IMR-90 (cell line): ENCODE data around the gene HOXA3. TPM values are rescaled to one million over a fixed set of nuclear protein-coding genes. Genes with fewer than 3 reads are reported as not detected.

ENCODE experiments used
- ATAC-seq: fragments of 200-7000 bp; cut with Tn5 transposase; 2 replicates; pipeline ENCODE4 v1.9.1; 2020; ENCODE audit warnings: low read depth, mild to moderate bottlenecking, moderate library complexity
- BruUV-seq: library from RNA; stranded (reverse); fragments of 400-500 nt; replicated peaks from 2 replicates; lab custom pipeline; 2021; lab: Mats Ljungman, UMichigan
- CTCF ChIA-PET: fragments of 300-600 bp; formaldehyde crosslinking; extraction: SDS; loops from one replicate; lab custom pipeline; 2021; ENCODE audit warnings: antibody characterized with exemption; lab: Yijun Ruan, JAX
- POLR2A ChIA-PET: fragments of 300-600 bp; sonication (Branson Sonifier 250); formaldehyde crosslinking; loops from one replicate; lab custom pipeline; 2022; ENCODE audit warnings: antibody characterized with exemption; ENCODE audit not compliant: unreplicated experiment; lab: Charles Lee
- DNase-seq: peaks from one replicate; pipeline ENCODE4 v3.0.0; 2013
- H2AFZ ChIP-seq: replicated peaks from 2 replicates; pipeline ENCODE3; 2013; ENCODE audit warnings: low read length, mild to moderate bottlenecking; ENCODE audit not compliant: poor library complexity
- H2AK5ac ChIP-seq: 2 replicates; pipeline ENCODE4 v1.6.1; 2013; ENCODE audit warnings: low read depth, low read length, inconsistent platforms
- H2AK9ac ChIP-seq: replicated peaks from 2 replicates; pipeline ENCODE3; 2013; ENCODE audit warnings: mild to moderate bottlenecking, low read depth, low read length, moderate library complexity; ENCODE audit not compliant: poor library complexity
- H2BK120ac ChIP-seq: 2 replicates; pipeline ENCODE4 v1.6.1; 2013; ENCODE audit warnings: low read depth, low read length, inconsistent platforms
- H2BK15ac ChIP-seq: 3 replicates; pipeline ENCODE4 v1.6.1; 2013; ENCODE audit warnings: low read depth, low read length, inconsistent platforms
- H2BK20ac ChIP-seq: 2 replicates; pipeline ENCODE4 v1.6.1; 2013; ENCODE audit warnings: low read depth, mild to moderate bottlenecking, inconsistent platforms, low read length, moderate library complexity
- H2BK5ac ChIP-seq: 2 replicates; pipeline ENCODE4 v1.6.1; 2013; ENCODE audit warnings: mild to moderate bottlenecking, low read depth, low read length, inconsistent platforms; ENCODE audit not compliant: poor library complexity, severe bottlenecking
- H3K14ac ChIP-seq: replicated peaks from 2 replicates; pipeline ENCODE4 v1.6.1; 2013; ENCODE audit warnings: low read depth, low read length, inconsistent platforms
- H3K18ac ChIP-seq: 2 replicates; pipeline ENCODE4 v1.6.1; 2013; ENCODE audit warnings: low read depth, low read length, control low read depth
- H3K23ac ChIP-seq: 2 replicates; pipeline ENCODE4 v1.6.1; 2013; ENCODE audit warnings: low read depth, low read length, inconsistent platforms
- H3K27ac ChIP-seq: 2 replicates; pipeline ENCODE4 v1.5.1; 2013; ENCODE audit warnings: mild to moderate bottlenecking, control low read depth, low read length; ENCODE audit not compliant: insufficient read depth
- H3K27me3 ChIP-seq: 2 replicates; pipeline ENCODE4 v1.6.1; 2013; ENCODE audit warnings: low read length; ENCODE audit not compliant: control insufficient read depth, insufficient read depth
- H3K36me3 ChIP-seq: 2 replicates; pipeline ENCODE4 v1.6.1; 2013; ENCODE audit warnings: low read length, mixed read lengths; ENCODE audit not compliant: control insufficient read depth, insufficient read depth
- H3K4ac ChIP-seq: 2 replicates; pipeline ENCODE4 v1.6.1; 2013; ENCODE audit warnings: low read depth, low read length, inconsistent platforms
- H3K4me1 ChIP-seq: 2 replicates; pipeline ENCODE4 v1.6.1; 2013; ENCODE audit warnings: low read length, mixed read lengths; ENCODE audit not compliant: control insufficient read depth, insufficient read depth
- H3K4me2 ChIP-seq: 2 replicates; pipeline ENCODE4 v1.6.1; 2013; ENCODE audit warnings: low read depth, mild to moderate bottlenecking, control low read depth, low read length, moderate library complexity
- H3K4me3 ChIP-seq: 2 replicates; pipeline ENCODE4 v1.5.1; 2013; ENCODE audit warnings: low read depth, mild to moderate bottlenecking, control low read depth, low read length, moderate library complexity; ENCODE audit not compliant: insufficient read depth
- H3K56ac ChIP-seq: 2 replicates; pipeline ENCODE4 v1.6.1; 2013; ENCODE audit warnings: low read length, inconsistent platforms; ENCODE audit not compliant: insufficient read depth; ENCODE audit errors: extremely low read depth
- H3K79me1 ChIP-seq, 2 experiments: 2 replicates each; pipeline ENCODE4 v1.6.1; 2013; ENCODE audit warnings: low read length in 2 of 2, inconsistent platforms in 1 of 2, low read depth in 1 of 2
- H3K9ac ChIP-seq: 2 replicates; pipeline ENCODE4 v1.6.1; 2013; ENCODE audit warnings: low read depth, low read length, control low read depth
- H3K9me1 ChIP-seq: 2 replicates; pipeline ENCODE4 v1.6.1; 2013; ENCODE audit warnings: low read length, inconsistent platforms; ENCODE audit not compliant: insufficient read depth
- H3K9me3 ChIP-seq: 2 replicates; pipeline ENCODE4 v1.6.1; 2013; ENCODE audit warnings: low read length; ENCODE audit not compliant: control insufficient read depth, insufficient read depth
- H4K20me1 ChIP-seq: 2 replicates; pipeline ENCODE4 v1.6.1; 2013; ENCODE audit warnings: low read length, inconsistent platforms; ENCODE audit not compliant: insufficient read depth
- H4K5ac ChIP-seq: 2 replicates; pipeline ENCODE4 v1.6.1; 2013; ENCODE audit warnings: mild to moderate bottlenecking, low read depth, low read length, control low read depth
- H4K8ac ChIP-seq, 2 experiments: 2 replicates each; pipeline ENCODE4 v1.6.1; 2013; ENCODE audit warnings: low read depth in 2 of 2, low read length in 2 of 2, control low read depth in 1 of 2, inconsistent platforms in 1 of 2
- H4K91ac ChIP-seq: 2 replicates; pipeline ENCODE4 v1.6.1; 2013; ENCODE audit warnings: low read depth, low read length, inconsistent platforms; ENCODE audit not compliant: insufficient read depth
- CEBPB ChIP-seq: IDR thresholded peaks from 2 replicates; pipeline ENCODE4 v1.6.1; 2012; ENCODE audit warnings: low read depth, low read length, improper control_type of control experiment
- CHD1 ChIP-seq: IDR thresholded peaks from 2 replicates; pipeline ENCODE4 v1.6.1; 2012; ENCODE audit warnings: low read depth, low read length, improper control_type of control experiment
- RAD21 ChIP-seq: IDR thresholded peaks from 2 replicates; pipeline ENCODE4 v1.6.1; 2012; ENCODE audit warnings: low read length, improper control_type of control experiment
- WGBS, 2 experiments: methylation state at CpG; one replicate each; pipeline versions ENCODE4 v1.1.5 to v1.1.7; 2013; ENCODE audit warnings: missing lambda C conversion rate in 2 of 2; ENCODE audit not compliant: insufficient read length in 1 of 2; ENCODE audit errors: extremely low coverage in 2 of 2; 5-methylcytosine and 5-hydroxymethylcytosine counted together
- dilution Hi-C: fragments of 300-500 bp; cut with HindIII; formaldehyde crosslinking; loops from one replicate; pipeline ENCODE4 v1.14.3; 2018; ENCODE audit warnings: low sequenced_read_pairs; ENCODE audit not compliant: unreplicated experiment
- in situ Hi-C: fragments of 300-500 bp; cut with MboI; formaldehyde crosslinking; loops from 3 replicates; pipeline ENCODE4 v1.14.3; 2019; ENCODE audit warnings: low sequenced_read_pairs, inconsistent platforms, mixed read lengths
- intact Hi-C: fragments of 100-400 bp; cut with micrococcal nuclease; formaldehyde crosslinking; loops from 2 replicates; pipeline ENCODE4 v1.10.0; 2022
- polyA plus RNA-seq, 3 experiments: library from polyadenylated mRNA; depleted of rRNA; stranded (reverse); fragments of >200 nt; gene quantifications; 2 replicates each; pipeline ENCODE4 v1.2.3, GENCODE V29; 2012; ENCODE audit warnings: low replicate concordance in 1 of 3
- total RNA-seq: library from RNA; depleted of rRNA; stranded (reverse); fragments of >200 nt; gene quantifications from 2 replicates; pipeline ENCODE4 v1.2.3, GENCODE V29; 2012

The HOXA3 gene
- total and polyA plus RNA-seq, 2 of the 4 experiments (the other 2 are of a cell fraction): 0.90 to 5.4 TPM

GRCh38 chr7:27124902-27125689 is 27.3 kb downstream of the HOXA3 start:
- H3K18ac ChIP-seq: peak overlapping the region; percentile 42; the same call in 1 of the 2 replicates
- intact Hi-C loops (loop anchor here (5.0 kb wide), 1 partner anchor 923 kb away; the partner anchor contains the start of genes CBX3 and HNRNPA2B1), dilution Hi-C loops (no loop called here), in situ Hi-C loops (no loop called here)
- no peaks in the 10 kb centered on the region for H4K20me1 ChIP-seq
- H3K27ac ChIP-seq: peak overlapping the region; percentile 6
- peak overlapping the region; percentile 88 for H2BK5ac ChIP-seq
- no peaks in the 10 kb centered on the region for H3K27me3 ChIP-seq
- H2AFZ ChIP-seq: no peak overlapping the region
- no CpG with 5 or more reads among the region's 8 CpGs for WGBS, 2 experiments
- peaks cover 29% of the 10 kb centered on the region for H3K4me1 ChIP-seq
- 0 out of 2 replicates have a peak overlapping the region, but pooled peaks have one; percentile 49 for H3K14ac ChIP-seq
- H3K4me3 ChIP-seq: no peak overlapping the region
- H2BK20ac ChIP-seq: peak overlapping the region; percentile 23
- no peak overlapping the region for H3K9ac ChIP-seq
- ChIA-PET POLR2A (no interaction called here), CTCF (no interaction called here)
- H4K8ac ChIP-seq: peak overlapping the region; percentile 16 to 74; a peak in 2 of 4 replicates
- peak overlapping the region; percentile 94 for H2BK120ac ChIP-seq
- H3K9me1 ChIP-seq: peaks cover 7% of the 10 kb centered on the region
- H4K91ac ChIP-seq: peak overlapping the region; percentile 67
- H3K56ac ChIP-seq: no peak overlapping the region
- H3K4me2 ChIP-seq: peak overlapping the region; percentile 60; the same call in 1 of the 2 replicates
- peaks cover 3% of the 10 kb centered on the region; the same call in 1 of the 2 replicates for H3K36me3 ChIP-seq
- H3K9me3 ChIP-seq: no peaks in the 10 kb centered on the region
- H2AK9ac ChIP-seq: peak overlapping the region; percentile 30
- ATAC-seq: no peak
- DNase-seq: no peak
- peak overlapping the region; percentile 25; the same call in 1 of the 3 replicates for H2BK15ac ChIP-seq
- TF ChIP-seq CEBPB (no peak), RAD21 (no peak), CHD1 (no peak; the same call in 1 of the 2 replicates)
- peak overlapping the region; percentile 89 for H3K23ac ChIP-seq
- peak overlapping the region; percentile 77 for H3K4ac ChIP-seq
- no TSS peak for BruUV-seq
- H3K79me1 ChIP-seq: peaks cover 13 to 49% of the 10 kb centered on the region in 2 experiments
- H2AK5ac ChIP-seq: peak overlapping the region; percentile 77
- 0 out of 2 replicates have a peak overlapping the region, but pooled peaks have one; percentile 11 for H4K5ac ChIP-seq
